Kidney tubule cell (primary cell): Measurements from ENCODE around the gene TRIM25.

Source experiments
- DNase-seq: peaks from one replicate; pipeline ENCODE4 v3.0.0-alpha.2; 2018; ENCODE audit warnings: low spot score

Gene TRIM25

GRCh38 chr17:56894859-56895455, 18.9 kb downstream of the TRIM25 start:
- DNase-seq: no peak

DNA sequence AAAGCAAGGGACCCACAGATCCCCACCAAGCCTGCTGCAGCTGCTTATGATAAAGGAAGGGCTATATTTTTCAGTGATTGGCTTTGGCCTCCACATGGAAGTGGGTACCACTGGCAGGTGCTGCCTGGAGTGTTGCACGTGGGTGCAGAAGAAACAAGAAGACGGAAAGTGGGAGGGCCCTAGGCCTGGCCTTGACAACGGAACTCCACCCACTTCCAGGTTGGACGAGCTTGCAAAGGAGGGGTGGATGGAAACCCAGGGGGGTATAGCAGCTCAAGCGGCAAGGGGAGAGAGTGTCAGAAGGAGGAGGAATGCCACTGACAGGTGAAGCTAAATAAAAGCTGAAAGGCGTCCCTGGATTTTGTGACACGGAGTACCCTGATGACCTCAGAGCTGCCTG, 20.3 kb downstream of the TRIM25 start:
- no peak for DNase-seq

DNA sequence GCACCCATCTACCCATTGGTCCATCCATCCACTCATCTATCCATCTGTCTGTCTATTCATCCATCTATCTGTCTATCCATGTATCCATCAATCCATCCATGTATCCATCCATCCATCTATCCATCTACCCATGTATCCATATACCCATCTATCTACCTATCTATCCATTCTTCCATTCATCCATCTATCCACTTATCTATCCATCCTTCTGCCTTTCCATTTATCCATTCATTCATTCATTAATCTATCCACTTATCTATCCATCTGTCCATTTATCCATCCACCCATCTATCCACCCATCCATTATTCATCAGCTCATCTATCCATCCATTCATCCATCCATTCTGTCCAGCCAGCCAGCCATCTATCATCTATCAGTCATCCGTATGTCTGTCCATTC, 21.5 kb downstream of the TRIM25 start:
- DNase-seq: no peak

DNA sequence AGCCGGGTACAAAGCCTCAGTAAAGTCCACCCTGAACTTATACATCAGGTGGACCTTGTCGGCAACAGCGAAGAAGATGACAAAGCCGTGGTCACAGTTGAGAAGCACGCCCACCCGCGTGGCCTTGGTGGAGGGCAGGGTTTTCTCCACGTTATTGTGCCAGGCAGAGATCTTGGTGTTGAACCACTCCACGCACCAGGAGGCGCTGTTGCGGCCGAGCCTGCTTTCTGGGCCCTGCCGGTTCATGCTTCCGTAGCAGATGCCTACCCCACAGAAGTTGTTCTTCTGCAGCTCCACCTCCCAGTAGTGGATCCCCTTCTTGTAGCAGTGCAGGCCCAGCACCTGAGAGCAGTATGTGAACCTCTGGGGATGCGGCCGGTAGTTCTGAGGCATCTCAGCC, 22.1 kb downstream of the TRIM25 start:
- DNase-seq: no peak

- DNase-seq: no peak
These were observed 22.8 kb downstream of the TRIM25 start for GRCh38 chr17:56890906-56891674.

GRCh38 chr17:56890390-56890789, 23.5 kb downstream of the TRIM25 start:
- DNase-seq: no peak

GRCh38 chr17:56887552-56888467, 26.0 kb downstream of the TRIM25 start:
- DNase-seq: peak; percentile 91

DNA sequence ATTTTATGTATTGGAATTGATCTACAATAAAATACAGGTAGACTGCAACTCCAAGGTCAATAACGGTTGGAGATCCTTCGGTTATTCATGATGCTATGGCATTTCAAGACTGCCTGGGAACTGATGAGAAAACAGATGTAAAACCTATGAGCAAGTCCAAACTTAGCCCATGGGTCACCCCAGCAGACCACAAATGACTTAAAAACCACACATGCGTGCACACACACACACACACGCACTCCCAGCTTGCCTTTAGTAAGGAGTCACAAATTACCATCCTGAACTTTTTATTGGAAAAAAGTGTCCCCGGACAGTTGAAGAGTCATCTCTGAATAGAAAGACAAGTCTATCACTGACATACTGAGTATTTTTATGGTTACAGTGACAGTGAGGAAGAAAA, 26.7 kb downstream of the TRIM25 start:
- DNase-seq: no peak

GRCh38 chr17:56886288-56886731, 27.5 kb downstream of the TRIM25 start:
- no peak for DNase-seq

DNA sequence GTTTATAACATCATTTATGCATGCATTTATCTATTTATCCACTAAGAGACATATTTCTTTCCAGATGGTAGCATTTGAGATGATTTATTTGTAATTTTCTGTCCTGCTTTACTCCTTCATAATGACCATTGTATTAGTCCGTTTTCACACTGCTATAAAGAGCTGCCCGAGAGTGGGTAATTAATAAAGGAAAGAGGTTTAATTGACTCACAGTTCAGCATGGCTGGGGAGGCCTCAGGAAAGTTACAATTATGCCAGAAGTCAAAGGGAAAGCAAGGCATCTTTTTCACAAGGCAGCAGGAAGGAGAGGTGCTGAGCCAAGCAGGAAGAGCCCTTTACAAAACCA, 28.6 kb downstream of the TRIM25 start:
- DNase-seq: no peak

GRCh38 chr17:56884483-56885311, 29.2 kb downstream of the TRIM25 start:
- DNase-seq: no peak

GRCh38 chr17:56883616-56884015, 30.2 kb downstream of the TRIM25 start:
- no peak for DNase-seq

GRCh38 chr17:56881685-56882295, 32.1 kb downstream of the TRIM25 start:
- no peak for DNase-seq

DNA sequence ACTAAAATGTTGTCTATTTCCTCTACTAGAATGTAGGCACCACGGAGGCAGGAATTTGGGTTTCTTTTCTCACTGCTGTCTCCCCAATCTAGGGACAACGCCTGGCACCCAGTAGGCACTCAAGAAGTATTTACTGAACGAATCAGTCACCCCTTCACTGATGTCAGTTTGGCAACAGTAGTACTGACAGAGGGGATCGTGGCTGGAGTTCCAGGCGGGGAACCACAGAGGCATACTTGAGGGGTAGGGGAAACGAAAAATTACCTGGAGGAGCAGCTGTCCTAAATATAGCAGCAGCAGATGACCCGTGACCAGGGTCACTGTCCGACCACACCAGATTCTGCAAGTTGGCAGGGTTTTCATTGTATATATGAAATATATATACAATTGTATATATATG, 33.3 kb downstream of the TRIM25 start:
- DNase-seq: no peak

DNA sequence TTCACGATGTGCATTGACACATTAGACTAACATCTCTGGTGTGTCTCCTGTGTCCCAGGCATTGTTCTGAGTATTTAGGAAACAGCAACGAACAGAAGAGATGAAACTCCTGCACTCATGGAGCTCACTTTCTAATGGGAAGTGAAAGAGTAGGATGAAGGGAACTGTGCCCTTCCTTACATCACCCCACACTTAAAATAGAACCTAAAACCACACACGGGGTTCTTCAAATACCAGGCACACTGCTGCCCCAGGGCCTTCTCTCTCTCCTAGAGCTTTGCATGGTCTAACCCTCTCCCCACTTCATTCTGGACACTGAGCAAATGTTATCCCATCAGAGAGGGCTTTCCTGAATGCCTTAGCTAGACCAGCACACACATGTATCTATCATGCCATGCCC, 33.7 kb downstream of the TRIM25 start:
- DNase-seq: no peak

GRCh38 chr17:56879280-56879679, 34.6 kb downstream of the TRIM25 start:
- no peak for DNase-seq

GRCh38 chr17:56876766-56877179, 37.1 kb downstream of the TRIM25 start:
- no peak for DNase-seq

- DNase-seq: no peak
These were observed 43.7 kb downstream of the TRIM25 start for GRCh38 chr17:56870081-56870651.

DNA sequence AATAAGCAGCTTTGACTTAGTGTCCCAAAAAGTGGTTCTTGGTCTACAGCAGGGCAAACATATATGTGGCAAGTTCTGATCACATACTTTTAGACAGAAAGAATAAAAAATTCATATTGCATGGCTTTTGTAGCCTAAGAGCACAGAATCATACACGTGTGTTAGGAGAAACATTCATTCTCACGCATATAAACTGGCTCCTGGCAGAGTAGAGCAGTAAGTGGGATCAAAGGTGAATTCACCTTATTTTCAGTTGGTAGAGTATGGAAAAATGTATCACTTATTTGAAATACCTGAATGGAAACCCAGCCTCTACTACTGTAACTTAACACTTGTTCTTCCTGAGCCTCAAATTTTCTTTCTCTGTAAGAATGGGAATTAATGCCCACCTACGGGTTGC, 45.1 kb downstream of the TRIM25 start:
- no peak for DNase-seq

- DNase-seq: peak; percentile 35
These were observed 45.9 kb downstream of the TRIM25 start for GRCh38 chr17:56867948-56868376.

- no peak for DNase-seq
These were observed 47.4 kb downstream of the TRIM25 start for GRCh38 chr17:56866496-56866895.
